GM19035 (cell line): ENCODE results near the gene SIK2.

ENCODE experiments used
- ATAC-seq: cut with Tn5 transposase; IDR thresholded peaks from one replicate; pipeline ENCODE4 v1.9.1; 2021; ENCODE audit not compliant: unreplicated experiment

SIK2 gene

DNA sequence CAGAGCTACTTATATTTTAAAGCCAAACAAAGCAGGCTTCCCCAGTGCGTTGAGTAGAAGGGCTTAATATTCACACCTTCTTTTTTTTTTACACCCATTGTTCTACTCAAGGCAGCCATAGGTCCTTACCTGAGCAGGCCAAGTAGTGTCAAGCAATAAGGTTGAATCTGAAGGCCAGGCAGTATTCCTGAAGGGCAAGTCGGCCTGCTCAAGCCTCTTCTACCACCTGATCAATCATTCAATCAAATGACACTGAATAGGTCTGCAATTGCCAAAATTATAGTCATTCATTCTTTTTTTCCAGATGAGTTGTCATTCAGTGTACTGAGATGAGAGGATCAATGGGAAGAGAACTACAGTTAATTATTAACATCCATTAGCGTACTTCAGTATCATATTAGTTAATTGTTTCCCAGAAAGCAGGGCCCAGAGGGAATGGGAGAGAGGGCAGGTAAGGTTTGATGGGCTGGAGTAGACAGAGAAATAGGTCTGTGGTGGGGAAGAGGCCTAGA lies 175.9 kb downstream of the SIK2 start:
- no peak for ATAC-seq

DNA sequence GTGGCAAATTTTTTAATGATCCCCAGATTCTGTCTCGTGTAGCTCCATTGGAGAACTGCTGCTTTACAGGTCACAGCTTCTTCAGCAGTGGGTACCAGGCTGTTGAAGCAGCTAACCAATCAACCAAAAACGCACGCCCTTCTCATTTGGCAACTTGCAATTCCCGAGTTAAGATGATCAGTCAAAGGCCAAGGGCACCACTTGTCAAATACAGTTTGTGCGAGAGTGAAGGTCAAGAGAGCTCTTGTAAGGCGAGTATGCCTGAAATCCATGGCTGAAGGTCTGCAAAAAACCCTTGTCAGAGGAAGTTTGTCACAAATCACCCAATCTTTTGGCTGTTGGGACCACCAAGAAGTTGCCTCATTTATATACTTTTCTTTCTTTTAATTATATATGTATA lies 176.9 kb downstream of the SIK2 start:
- ATAC-seq = no peak
